HG03064 (cell line): ENCODE data around the gene RAB30.

Source experiments
- ATAC-seq: cut with Tn5 transposase; IDR thresholded peaks from one replicate; pipeline ENCODE4 v1.9.1; 2021; ENCODE audit warnings: low read depth; ENCODE audit not compliant: unreplicated experiment

RAB30 gene

DNA sequence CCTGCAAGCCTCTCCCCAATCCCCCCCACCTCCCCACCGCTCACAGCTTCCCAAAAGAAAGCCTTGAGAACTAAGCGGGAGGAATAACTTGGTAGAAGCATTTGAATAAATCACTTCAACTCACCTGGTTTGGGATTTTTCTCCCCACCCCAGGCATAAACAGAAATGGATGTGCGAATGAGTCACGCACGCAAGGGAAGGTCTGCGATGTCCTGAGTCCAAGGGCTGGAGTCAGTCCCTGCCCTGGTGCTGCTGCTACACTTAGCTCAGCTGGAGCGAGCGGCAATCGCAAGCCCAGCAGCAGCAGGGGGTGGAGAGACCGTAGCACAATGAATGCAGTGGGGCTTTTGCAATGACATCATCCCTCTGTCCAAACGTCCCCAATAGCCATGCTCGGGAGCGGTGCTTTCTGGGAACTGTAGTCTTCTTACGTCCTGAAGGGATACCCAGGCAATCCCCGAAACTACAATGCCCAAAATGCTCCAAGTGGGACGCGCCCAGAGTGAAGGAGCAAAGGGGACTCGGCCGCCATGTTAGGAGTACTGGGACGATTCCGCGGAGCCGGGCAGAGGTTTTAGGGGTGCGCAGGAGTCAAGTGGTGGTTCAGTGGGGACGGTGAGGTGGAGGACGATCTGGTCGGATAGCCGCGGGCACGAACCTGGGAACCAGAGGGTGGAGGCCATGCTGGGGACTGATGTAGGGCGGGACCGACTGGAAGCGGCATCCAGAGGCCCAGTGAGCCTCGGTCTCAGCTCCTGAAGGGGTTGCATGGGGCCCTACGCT is at the start of gene RAB30:
Gene RAB30, minus strand, starts transcription at position 331 of the 783 bp plus-strand sequence. CDS start 74,581 bp downstream, outside the sequence.
- ATAC-seq, result peak; percentile 94

GRCh38 chr11:83120327-83120726 is 48.6 kb upstream of the RAB30 start:
- ATAC-seq, result no peak

DNA sequence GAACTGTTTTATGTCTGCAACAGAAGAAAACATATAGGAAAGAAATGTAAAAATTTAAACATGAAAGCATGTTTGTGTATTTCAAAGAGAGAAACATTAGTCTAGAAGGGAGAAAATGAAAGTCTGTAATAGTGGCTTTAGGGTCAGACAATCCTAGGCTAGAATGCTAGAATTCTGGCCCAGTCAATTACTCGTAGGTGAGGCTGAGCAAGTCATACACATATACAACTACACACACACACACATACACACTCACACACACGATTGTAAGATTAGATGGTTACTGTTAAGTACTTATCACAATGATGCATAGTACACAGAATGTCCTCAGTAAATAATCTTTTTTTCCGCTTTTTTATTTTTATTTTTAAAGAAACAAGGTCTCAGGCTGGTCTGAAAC is 47.5 kb upstream of the RAB30 start:
- ATAC-seq, result no peak

DNA sequence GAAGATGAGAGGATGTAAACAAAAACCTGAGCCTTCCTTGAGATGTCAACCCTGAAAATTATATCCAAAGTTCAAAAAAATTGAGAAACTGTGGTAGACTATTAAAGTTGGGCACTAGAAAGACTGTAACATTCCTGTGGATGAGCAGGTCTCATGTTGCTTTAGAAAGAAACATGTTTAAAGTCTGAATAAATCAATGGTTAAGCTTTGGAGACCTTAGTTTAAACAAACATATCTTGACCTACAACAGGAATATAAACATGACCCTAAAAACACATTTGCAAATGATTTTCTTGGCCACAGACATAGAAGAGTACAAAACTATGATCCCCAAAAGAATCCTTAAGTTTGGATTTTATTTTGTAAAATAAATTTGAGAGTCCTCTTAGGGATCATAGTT is 47.1 kb upstream of the RAB30 start:
- ATAC-seq, result no peak

DNA sequence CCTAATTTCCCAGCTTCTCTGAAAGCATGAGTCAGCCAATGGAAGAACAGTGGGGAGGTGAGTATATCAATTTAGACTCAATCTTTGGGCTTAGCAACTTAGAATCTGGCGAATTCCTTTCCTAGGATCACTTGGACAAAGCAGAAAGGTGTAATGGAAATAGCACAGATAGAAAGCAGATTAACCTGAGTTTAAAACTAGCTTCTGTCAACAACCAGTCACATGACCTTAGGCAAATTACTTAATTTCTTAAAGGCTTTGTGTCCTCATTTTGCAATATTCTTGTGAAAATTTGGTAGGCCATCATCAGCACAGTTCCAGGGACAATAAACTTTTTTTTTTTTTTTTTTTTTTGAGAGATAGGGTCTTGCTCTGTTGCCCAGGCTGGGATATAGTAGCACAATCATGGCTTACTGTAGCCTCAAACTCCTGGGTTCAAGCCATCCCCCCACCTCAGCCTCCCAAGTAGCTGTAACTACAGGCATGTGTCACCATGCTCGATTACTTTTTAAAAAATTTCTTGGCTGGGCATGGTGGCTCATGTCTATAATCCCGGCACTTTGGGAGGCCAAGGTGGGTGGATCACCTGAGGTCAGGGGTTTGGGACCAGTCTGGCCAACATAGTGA is 44.4 kb upstream of the RAB30 start:
- ATAC-seq, result no peak

DNA sequence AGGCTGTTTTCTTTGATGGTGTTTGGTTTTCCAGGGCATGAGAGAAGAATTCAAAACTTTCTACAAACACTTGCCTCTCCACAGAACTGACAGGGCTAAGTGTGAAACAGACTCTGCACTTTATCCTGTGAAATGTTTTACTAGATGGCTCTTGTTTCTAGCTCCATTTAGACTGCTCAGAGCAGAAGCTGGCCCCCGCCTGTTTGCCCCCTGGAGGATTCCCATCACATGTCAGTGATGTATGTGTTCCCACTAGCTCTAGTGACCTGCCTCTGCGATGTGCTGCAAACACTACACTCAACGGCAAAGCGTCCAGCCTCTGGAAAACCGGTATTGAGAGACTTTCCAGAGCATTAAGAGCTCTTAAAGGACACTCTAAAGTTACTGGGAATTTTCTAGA is 43.9 kb upstream of the RAB30 start:
- no peak for ATAC-seq

- no peak for ATAC-seq
Measured at GRCh38 chr11:83115026-83115425, 43.3 kb upstream of the RAB30 start.

DNA sequence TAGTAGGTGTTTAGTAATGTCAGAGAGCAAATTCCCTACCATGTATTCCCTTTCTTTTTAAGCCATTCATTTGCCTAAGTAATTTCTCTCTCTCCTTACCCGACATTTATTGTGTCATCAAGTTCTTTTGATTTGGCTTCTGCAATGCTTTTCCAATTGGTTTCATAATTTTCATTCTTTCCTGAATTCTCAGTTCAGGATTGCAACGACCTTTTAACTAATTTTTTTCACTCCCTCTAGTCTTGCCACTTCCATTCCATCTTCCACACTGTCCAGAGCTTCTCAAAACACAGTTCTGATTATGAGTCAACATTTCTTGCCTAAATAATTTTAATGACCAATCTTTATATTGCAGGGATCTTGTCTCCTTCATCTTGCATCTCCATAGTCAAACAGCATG is 41.2 kb upstream of the RAB30 start:
- no peak for ATAC-seq

GRCh38 chr11:83105168-83105567 is 33.5 kb upstream of the RAB30 start:
- no peak for ATAC-seq

DNA sequence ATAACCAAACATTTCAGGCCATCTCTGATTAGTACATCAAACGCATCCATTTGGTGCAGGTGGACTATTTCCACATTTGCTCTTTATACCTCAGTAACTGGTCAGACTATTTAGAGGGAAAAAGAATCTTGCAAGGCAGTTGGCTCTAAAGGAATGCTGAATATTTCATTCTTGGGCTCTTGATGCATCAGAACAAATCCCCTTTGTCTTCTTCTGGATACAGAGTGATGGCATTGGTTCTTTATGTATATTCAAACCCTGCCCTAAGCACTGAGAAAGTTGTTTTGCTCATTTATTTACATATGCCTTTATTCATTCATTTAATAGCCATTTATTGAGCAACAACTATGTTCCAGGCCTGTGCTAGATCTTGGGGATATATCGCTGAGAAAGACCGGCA is 31.1 kb upstream of the RAB30 start:
- no peak for ATAC-seq

DNA sequence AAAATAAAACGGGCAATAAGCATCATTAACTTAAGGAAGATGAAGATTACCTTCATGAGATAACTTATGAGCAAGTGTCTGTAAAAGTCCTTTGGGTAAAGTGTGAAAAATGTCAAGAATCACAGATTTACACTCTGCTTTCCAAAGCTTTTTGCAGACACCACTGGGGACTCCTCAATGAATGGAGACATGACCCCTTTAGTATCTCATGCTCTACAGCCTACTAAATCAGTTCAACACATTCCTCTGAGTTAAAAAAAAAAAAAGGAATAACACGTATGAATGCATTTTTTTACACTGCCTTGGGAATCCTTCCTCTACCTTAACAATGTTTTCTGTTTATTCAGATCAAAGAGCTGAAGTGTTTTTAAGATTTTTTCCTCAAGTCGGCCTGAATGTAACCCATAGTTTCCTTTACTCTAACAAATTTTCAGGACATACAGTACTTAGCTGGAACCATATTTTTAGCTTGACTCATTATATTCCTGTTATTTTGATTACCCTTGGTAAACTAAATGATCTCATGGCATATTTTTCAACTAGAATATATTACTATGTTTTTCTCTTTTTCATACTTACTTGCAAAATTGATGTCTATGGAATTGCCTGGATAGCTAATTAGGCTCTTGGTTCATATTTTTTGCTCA is 25.9 kb upstream of the RAB30 start:
- ATAC-seq, result no peak

GRCh38 chr11:83093634-83094033 is 21.9 kb upstream of the RAB30 start:
- ATAC-seq, result no peak

GRCh38 chr11:83092488-83093384 is 21.0 kb upstream of the RAB30 start:
- no peak for ATAC-seq

GRCh38 chr11:83088965-83089364 is 17.3 kb upstream of the RAB30 start:
- ATAC-seq, result no peak

DNA sequence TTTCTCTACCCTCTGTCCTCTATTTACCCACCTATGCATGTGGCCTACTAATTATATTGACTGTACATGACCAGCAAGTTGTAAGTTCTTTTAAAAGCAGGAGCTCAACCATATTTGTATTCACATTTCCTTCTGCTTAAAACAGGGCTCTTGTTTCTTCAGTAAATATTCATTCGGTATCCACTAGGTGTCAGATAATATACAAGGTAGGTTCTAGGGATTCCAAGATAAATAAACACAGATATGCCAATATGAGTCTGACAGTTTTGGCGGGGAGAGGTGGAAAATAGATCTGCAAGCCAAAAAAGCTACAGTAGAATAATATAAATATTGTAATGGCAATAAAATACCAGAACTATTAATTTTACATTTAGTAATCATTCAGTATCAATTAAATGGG is 15.3 kb upstream of the RAB30 start:
- no peak for ATAC-seq

DNA sequence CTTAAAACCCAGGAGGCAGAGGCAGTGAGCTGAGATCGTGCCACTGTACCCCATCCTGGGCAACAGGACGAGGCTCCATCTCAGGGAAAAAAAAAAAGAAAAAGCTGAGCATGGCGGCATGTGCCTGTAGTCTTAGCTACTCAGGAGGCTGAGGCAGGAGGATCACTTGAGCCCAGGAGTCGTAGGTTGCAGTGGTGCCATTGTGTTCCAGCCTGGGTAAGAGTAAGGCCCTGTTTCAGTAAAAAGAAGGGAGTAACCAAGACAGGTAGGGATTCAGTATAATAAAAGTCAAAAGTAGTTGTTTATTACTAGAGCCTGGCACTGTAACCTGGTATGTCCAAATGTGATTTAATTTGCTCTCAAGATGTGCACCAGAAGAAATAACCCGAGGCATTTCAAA is 8.1 kb upstream of the RAB30 start:
- ATAC-seq, result no peak

GRCh38 chr11:83078269-83078668 is 6.6 kb upstream of the RAB30 start:
- no peak for ATAC-seq

- no peak for ATAC-seq
Measured at GRCh38 chr11:83073884-83074283, 2.2 kb upstream of the RAB30 start.

DNA sequence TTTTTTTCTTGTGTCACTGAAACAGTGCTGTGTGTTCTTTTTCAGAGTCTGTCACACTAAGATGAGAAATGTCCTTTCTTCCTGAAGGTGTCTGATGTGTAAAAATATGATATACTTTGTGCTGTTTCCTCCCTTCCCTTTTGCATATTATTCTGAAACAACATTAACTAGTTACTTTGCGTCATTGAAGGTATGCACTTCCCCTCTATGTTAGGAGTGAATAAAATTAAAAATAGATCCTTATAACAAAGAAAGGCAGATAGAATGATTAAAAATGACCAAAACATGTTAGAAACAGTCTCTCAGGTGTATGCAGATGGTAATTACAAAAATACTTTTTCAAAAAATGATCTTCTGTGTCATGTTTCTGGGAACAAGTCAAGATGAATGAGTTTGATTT is 1.6 kb upstream of the RAB30 start:
- ATAC-seq, result no peak

- no peak for ATAC-seq
Measured at GRCh38 chr11:83072350-83073242, 899 bp upstream of the RAB30 start.
